Esophagus squamous epithelium (tissue), 4 donors: Measurements from ENCODE around the gene NDC80.

Experiments used
- CTCF ChIP-seq, 6 experiments: fragments of 450-650 bp in 4 of 6; fragments of 200-600 bp in 2 of 6; sonication (generic) in 2 of 6; IDR thresholded peaks; one replicate each; pipeline ENCODE4 v1.5.1; 2016 to 2019; ENCODE audit warnings: antibody characterized with exemption in 6 of 6, mild to moderate bottlenecking in 4 of 6, moderate library complexity in 4 of 6
- POLR2A ChIP-seq, 4 donors: fragments of 450-650 bp; IDR thresholded peaks; one replicate each; pipeline ENCODE4 v1.6.1; 2017; ENCODE audit warnings: antibody characterized with exemption in 4 of 4, mild to moderate bottlenecking in 4 of 4, moderate library complexity in 3 of 4

- TF ChIP-seq POLR2A (IDR thresholded peaks at IDR 0.05) = no peak
- no peak for TF ChIP-seq CTCF (IDR thresholded peaks at IDR 0.05)
These were observed 3.2 kb upstream of the NDC80 start for GRCh38 chr18:2568129-2568528.
